GM12801 (cell line): Measurements from ENCODE around the gene FERMT3.

Experiments used
- CTCF ChIP-seq: IDR thresholded peaks from one replicate; pipeline ENCODE4 v1.5.1; 2011; ENCODE audit warnings: control low read depth; ENCODE audit not compliant: insufficient read length; ENCODE audit errors: extremely low read depth

The FERMT3 gene

GRCh38 chr11:64216879-64217278 is 10.4 kb downstream of the FERMT3 start:
- no peak for TF ChIP-seq CTCF

GRCh38 chr11:64218628-64219353 is 12.3 kb downstream of the FERMT3 start:
- no peak for TF ChIP-seq CTCF

- TF ChIP-seq CTCF, result no peak
These were observed 12.8 kb downstream of the FERMT3 start for GRCh38 chr11:64219354-64219684.

GRCh38 chr11:64219755-64220154 is 13.2 kb downstream of the FERMT3 start:
- no peak for TF ChIP-seq CTCF

GRCh38 chr11:64220271-64220670 is 13.8 kb downstream of the FERMT3 start:
- TF ChIP-seq CTCF, result no peak

- no peak for TF ChIP-seq CTCF
These were observed 14.3 kb downstream of the FERMT3 start for GRCh38 chr11:64220798-64221197.

- TF ChIP-seq CTCF, result no peak
These were observed 16.1 kb downstream of the FERMT3 start for GRCh38 chr11:64222651-64223000.
